RWPE1 (cell line): ENCODE measurements around the gene ERAL1.

Source experiments
- CTCF ChIA-PET: fragments of 350-600 bp; sonication (Branson Sonifier 250); formaldehyde crosslinking; extraction: SDS; loops from one replicate; lab custom pipeline; 2021; lab: Yijun Ruan, JAX
- POLR2A ChIA-PET: fragments of 400-600 bp; formaldehyde crosslinking; extraction: SDS; loops from one replicate; lab custom pipeline; 2020; ENCODE audit warnings: antibody characterized with exemption; ENCODE audit not compliant: low non-redundant PET; lab: Yijun Ruan, JAX
- DNase-seq: peaks from one replicate; pipeline ENCODE4 v3.0.0; 2012; ENCODE audit warnings: low spot score
- H3K27ac ChIP-seq: fragments of 450-650 bp; 2 replicates; pipeline ENCODE4 v1.5.1; 2017
- TF ChIP-seq, protein P1 (sequence below): fragments of 450-650 bp; conservative IDR thresholded peaks from 2 replicates; pipeline ENCODE4 v1.5.1; 2017; ENCODE audit warnings: low read depth, mild to moderate bottlenecking

The ERAL1 gene

DNA sequence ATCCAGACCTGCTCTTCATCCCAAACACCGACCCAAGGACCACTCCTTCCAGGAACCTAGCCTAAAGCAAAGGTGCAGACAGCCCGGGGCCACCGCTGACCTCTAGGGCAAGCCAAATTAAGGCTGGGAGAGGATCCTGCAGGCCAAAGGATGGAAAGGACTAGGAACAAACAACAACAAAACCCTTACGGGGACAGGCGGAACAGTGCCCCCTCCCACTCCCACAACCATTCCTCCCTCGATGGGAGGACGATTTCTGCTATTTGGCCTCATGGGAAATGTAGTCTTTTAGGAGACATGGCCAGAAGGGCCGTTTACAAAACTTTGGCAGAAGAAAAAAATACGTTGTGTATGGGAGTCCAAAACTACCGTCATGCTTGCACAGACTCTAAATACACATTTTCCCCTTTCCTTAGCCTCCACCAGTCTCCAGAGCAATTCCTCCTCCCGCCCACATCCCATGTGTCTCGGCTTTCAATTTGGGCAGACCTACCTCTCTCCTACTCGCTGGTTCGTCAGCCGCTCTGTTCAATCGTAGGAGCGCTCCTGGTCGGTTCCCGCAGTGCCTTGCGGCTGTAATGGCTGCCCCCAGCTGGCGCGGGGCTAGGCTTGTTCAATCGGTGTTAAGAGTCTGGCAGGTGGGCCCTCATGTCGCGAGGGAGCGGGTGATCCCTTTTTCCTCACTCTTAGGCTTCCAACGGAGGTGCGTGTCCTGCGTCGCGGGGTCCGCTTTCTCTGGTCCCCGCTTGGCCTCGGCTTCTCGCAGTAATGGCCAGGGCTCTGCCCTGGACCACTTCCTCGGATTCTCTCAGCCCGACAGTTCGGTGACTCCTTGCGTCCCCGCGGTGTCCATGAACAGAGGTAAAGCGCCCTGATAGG lies at the start of gene ERAL1:
Gene ERAL1, plus strand, starts transcription at position 560 of the 879 bp plus-strand sequence. Its CDS starts 19 bp downstream, at position 579.
- CTCF ChIA-PET: interaction anchor here (0.7 kb wide), 1 partner anchor 109 kb away, joined by 4 read pairs; no protein-coding TSS in a partner anchor
- peak within 1 kb of the TSS; percentile 79 for H3K27ac ChIP-seq

DNA sequence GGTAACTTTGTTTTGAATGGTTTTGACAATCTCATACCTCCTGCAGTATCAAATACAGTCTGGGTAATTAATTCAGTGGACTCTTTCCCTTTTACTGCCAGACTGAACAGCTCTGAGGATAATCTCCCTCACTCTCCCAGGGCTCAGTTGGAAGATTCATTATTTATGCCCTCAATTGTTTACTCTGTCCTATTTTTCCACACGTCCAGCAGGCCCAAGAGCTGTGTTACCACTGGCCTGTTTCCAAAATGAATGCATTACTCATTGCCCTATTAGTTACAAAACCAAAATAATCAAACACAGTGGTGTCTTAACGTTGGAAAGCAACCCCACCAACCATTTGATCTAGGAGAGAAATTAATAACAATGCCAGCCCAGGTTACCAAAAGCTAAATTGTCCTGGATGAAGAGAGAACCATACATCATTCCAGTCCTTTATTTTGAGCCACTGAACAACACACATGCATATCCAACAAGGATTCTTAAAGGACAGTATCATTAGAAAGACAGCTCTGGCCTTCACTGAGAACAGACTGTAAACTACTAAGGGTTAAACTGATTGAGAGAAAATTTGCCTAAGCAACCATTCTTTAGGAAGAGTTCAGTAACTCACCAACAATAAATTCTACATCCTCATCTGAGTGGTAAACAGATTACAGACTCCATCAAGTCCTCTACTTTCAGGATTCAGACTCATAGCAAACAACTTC lies 46.7 kb upstream of the ERAL1 start:
- ChIA-PET POLR2A (no interaction called here), CTCF (interaction anchor here (0.6 to 1.1 kb wide), 3 partner anchors 23 to 44 kb away, joined by 3 to 4 read pairs (median 3); no protein-coding TSS in a partner anchor)
- DNase-seq: peak; percentile 68
- TF ChIP-seq, protein P1, sequence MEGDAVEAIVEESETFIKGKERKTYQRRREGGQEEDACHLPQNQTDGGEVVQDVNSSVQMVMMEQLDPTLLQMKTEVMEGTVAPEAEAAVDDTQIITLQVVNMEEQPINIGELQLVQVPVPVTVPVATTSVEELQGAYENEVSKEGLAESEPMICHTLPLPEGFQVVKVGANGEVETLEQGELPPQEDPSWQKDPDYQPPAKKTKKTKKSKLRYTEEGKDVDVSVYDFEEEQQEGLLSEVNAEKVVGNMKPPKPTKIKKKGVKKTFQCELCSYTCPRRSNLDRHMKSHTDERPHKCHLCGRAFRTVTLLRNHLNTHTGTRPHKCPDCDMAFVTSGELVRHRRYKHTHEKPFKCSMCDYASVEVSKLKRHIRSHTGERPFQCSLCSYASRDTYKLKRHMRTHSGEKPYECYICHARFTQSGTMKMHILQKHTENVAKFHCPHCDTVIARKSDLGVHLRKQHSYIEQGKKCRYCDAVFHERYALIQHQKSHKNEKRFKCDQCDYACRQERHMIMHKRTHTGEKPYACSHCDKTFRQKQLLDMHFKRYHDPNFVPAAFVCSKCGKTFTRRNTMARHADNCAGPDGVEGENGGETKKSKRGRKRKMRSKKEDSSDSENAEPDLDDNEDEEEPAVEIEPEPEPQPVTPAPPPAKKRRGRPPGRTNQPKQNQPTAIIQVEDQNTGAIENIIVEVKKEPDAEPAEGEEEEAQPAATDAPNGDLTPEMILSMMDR: no peak
- H3K27ac ChIP-seq: peak overlapping the region; percentile 97

More for the DNA sequence above, at the start of gene ERAL1:
- TF ChIP-seq, protein P1: no peak
- POLR2A ChIA-PET: no interaction called here
- peak; percentile 89 for DNase-seq

DNA sequence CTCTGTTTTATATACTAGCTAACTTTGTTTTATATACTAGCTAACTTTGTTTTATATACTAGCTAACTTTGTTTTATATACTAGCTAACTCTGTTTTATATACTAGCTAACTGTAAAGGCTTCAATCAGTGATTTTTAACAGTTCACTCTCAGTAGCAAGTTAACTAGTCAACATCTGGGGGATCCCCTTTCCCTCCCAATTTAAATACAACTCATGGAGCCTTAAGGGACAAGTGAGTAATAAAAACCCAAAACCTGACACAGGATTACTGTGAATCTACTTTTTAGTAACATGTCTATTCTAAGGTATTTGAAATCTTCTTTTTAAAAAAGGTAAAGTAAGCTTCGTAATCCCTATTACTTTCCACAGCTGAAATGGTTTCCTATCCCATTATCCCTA lies 44.4 kb upstream of the ERAL1 start:
- CTCF ChIA-PET: interaction anchor here (0.6 to 1.6 kb wide), 6 partner anchors 36 to 441 kb away, joined by 3 to 5 read pairs (median 3); no protein-coding TSS in a partner anchor
- TF ChIP-seq, protein P1: no peak
- peak; percentile 14 for DNase-seq
- POLR2A ChIA-PET: no interaction called here
- H3K27ac ChIP-seq: peak overlapping the region; percentile 97; the same call in 1 of the 2 replicates

DNA sequence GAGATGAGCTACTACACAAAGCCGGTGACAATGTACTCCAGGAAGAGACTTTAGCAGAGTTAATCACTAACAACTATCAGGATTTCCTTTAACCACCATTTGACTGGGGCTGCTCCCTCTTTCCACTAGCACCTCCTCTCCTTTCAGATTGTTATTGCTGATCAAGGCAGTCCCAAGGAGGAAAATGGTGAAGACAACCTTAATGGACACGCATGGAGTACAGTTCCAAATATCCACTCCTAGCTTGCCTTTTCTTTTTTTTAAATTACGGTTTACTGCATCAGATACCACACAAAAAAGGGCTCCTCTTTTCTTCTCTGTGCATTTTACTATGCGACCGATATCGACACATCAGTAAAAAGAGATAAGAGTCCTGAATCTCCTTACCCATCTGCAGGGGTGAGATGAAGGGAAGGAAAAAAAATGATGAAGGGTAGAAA lies 43.1 kb upstream of the ERAL1 start:
- ChIA-PET POLR2A (no interaction called here), CTCF (interaction anchor here (0.6 to 1.6 kb wide), 6 partner anchors 55 to 214 kb away, joined by 3 to 5 read pairs (median 4); partner anchors contain the start of gene DHRS13)
- DNase-seq: peak; percentile 44

DNA sequence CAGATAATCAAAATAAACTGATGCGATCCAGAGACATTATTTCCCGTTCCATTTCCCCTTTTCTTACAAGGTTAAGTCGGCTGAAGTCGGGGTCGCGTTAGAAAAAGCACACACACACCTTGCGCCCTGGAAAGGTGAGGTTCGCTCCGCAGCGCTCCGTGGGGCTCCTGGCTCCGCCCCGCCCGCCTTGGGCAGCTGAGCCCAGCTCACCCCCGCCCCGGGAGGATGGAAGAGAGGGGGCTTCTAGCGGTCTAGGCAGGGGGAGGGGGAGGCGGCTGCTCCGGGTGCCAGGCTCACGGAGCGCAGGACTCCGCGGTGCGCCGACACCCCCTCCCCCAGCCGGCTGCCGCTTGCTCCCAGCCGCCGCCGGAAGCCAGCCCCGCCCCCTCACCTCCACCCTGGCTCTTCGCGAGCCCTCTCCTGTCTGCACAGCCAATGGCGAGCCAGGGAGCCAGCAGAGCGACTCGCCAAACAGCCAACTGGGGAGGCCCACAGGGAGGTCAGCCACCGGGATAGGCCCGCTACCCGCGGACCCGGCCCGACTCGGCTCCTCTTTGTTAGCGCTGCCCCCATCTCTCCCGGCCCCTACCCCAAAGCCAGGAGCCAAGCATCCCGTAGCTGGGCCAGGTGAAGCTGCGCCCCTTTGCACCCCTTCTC lies 42.6 kb upstream of the ERAL1 start:
- ChIA-PET POLR2A (no interaction called here), CTCF (interaction anchor here (0.6 to 1.6 kb wide), 6 partner anchors 32 to 96 kb away, joined by 3 to 5 read pairs (median 4); partner anchors contain the start of gene DHRS13)
- TF ChIP-seq, protein P1: no peak
- peak; percentile 99 for DNase-seq
- peak overlapping the region; percentile 95 for H3K27ac ChIP-seq

More for the DNA sequence above, 43.1 kb upstream of the ERAL1 start:
- peak overlapping the region; percentile 95 for H3K27ac ChIP-seq
- TF ChIP-seq, protein P1: no peak
